GM21360 (cell line): Measurements from ENCODE around the gene WWTR1.

ENCODE experiments used
- ATAC-seq: cut with Tn5 transposase; IDR thresholded peaks from one replicate; pipeline ENCODE4 v1.9.1; 2021; ENCODE audit warnings: mild to moderate bottlenecking, moderate library complexity; ENCODE audit not compliant: unreplicated experiment

WWTR1 gene

DNA sequence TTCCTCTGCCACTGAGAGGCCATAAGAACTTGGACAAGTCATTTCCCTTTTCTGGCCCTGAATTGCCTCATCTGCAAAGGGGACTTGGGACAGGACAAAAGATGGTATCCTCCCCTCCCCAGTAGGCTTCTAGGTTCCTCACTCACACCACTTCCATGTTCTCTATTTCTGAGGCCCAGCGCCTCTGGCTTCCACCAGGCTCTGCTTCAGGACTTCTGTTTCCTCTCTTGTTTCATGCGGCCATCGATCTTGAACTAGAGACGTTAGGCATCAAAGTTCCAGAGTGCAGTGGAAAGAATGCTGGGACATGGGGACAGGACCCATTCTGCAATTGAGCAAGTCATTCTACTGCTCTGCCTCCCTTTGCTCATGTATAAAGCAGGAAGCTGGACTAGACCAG is 181.6 kb downstream of the WWTR1 start:
- no peak for ATAC-seq

DNA sequence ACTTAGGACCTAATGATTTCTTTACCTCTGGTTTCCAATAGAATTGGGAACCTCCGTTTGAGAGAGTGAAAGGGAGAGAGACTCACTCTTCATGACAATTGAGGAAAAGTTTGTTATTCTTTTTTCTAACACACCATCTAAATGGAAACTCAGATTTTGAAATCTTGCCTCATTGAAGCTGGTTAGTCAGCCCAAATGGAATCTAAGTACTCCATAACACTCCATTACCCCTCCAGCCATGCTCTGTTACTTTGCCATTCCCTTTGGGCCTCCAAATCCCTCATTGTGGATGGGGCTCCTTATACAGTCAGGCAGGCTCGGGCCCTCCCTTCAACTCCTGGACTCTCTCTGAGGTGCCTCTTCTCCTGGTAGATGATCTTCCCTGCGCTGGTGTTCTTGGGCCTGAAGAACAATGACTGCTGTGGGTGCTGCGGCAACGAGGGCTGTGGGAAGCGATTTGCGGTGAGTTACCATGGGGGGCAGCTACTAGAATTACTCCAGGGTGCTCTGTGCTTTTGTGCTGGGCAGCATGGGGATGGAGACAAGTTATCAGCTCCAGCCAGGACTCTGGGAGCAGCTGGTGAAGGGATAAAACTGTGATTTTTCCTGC is 182.3 kb downstream of the WWTR1 start:
- ATAC-seq, result no peak

DNA sequence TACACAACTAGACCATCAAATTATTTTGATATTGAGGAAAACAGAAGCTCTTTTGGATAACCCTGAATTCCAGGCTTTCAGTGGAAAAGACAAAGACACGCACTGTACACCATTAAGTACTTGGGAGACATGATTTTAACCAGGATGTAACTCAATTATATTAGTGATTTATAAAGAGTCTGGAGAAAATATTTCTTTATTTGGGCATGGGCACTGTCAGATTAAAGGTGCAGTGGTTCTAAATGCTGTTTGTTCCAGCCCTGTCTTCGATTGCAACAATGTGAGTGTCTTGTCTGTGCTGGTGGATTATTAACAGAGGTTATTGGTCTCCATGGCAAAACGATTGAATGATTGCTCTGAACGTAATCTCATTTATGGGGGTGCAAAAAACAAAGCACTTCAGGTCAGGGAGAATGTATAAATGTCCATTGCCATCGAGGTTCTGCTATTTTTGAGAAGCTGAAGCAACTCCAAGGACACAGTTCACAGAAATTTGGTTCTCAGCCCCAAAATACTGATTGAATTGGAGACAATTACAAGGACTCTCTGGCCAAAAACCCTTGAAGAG is 183.5 kb downstream of the WWTR1 start, which contains the start of gene TM4SF4:
TM4SF4 (plus strand) TSS at position 448 of the 568 bp plus-strand sequence. CDS start 181 bp downstream, outside the sequence.
- no peak for ATAC-seq

DNA sequence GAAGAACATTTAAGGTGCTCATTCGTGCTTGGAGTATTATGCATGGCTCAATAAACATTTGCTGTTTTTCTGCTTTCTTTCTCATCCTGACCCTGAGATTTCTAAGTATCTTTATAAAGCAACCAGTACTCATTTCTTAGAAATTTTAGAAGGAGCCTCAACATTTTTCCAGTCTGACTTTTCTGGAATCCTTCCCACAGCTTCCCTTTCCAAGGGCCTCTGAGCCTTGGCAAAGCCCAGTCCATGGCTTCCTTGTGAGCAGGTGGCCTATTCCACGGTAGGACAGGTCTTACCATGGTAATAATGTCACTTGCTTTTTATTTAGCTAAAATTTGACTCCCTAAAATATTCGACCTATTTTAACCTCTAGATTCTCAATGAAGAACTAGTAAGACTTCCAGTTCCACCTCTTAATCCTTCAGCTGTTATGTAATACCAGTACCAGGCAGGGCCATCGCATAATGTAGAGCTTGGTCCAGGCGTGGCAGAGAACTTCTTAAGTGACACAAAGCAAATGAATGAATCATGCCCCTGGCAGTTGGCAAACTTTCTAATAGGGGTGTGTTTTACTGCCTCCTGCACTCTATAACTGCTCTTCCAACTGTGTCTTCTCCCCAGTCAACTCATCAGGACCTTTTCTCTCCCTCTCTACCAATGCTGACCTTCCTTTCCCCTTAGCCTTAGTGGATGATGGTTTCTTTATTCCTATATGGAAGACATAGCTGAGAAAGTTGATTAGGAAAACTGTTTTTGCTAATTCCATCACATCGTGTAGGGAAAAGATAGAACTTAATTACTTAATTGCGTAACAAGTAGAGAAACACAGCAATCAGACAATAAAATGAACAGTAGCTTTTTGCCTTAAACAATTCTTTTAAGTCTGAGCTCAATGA is 184.2 kb downstream of the WWTR1 start:
- ATAC-seq, result no peak

DNA sequence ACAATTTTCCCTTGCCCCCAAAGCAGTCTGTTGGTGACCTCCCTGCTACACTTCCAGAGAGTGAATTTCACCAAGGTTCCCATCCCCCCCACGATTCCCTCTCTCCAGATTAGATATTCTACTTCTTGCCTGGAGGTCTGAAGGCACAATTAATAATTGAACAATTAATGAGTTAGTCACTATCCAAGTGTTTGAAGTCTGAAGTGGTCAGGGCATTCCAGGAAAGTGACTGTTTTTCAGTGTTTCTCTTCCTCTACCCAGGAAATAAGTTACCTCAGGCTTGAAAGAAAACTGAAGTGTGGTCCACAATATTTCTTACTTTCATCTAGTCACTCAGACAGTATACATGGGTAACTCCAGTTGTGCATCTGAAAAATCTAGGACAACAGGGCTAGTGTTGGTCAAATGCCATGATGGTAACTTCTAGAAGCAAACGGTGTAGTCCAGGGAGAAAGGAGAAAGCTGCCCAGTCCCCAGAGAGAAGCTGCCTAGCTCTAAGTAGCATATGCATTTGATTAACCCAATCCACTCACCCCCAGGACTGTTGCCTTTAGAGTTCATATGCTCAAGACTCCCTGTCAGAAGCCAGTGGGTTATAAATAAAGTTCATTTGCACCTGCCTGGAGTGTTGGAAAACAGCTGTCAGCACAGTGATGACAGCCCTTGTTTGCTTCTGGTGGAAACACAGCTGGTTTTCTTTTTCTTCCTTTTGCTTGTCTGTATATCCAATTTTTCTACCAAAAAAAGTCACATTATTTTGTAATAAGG is 185.6 kb downstream of the WWTR1 start:
- ATAC-seq, result no peak

DNA sequence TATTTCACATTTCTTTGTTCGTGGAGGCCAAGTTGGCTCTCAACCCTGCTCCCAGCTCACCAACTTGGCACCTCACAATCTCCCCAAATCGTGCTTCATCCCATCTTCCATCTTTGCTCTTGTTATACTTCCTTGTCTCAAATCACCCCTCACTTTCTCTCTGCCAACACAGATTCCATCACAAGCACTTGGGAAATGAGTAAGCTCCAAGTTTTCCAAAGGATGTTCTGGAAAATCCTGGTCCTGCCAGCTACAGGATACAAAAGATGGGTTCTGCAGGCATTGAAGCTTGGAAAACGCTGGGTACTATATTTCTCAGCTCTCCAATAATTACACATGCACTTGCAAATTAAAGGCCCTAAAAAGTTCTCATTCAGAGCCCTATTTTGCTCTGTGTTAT is 187.4 kb downstream of the WWTR1 start:
- ATAC-seq, result no peak

DNA sequence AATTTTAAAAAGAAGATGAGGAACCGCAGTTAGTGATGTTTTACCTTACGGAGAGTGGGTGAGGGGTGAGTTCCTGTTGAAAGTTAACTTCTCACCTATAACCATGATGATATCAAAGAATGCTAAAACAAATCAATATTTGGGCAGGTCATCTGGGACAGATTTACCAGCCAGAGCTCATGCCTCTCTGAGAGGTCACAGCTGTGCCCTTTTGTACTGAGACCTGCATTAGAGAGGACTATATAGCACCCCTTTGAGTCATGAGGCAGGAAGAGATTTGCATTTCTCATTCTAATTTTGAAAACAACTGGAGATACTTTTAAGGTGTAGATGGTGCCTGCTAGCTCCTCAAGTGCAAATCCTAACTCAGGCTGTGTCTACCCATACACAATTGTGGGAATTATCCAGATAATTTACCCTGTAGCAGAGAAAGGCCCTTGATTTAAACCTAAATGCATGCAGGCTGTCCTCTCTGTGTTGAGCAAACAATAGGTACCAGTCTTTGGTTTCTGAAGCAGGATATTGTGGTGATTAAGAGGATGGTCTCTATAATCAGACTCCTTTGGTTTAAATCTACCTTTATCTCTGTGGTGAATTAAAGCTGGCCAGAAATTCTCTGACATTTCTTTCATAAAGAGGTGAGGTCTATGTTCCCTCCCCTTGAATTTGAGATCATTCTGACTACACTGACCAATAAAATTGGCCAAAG is 189.2 kb downstream of the WWTR1 start:
- peak; percentile 79 for ATAC-seq
